ENCODE results near the gene LRRC7. TPM values are rescaled to one million over a fixed set of nuclear protein-coding genes. Genes with fewer than 3 reads are reported as not detected.

LRRC7 gene
- total and polyA plus RNA-seq, 2 donors (not counting 1 experiment from before 2014, with no cell fraction given) = 0.03 TPM; not detected in 1

DNA sequence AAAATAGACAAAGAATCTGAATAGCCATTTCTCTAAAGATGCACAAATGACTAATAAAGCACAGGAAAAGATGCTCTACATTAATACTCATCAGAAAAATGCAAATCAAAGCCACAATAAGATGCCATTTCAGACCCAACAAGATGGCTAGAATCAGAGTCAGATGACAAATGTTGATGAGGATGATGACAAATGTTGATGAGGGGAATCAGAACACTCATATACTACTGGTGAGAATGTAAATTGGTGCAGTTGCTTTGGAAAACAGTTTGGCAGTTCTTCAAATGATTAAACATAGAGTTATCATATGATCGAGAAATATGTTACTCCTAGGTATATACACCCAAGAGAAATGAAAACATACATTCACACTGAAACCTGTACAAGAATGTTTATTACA, 603.8 kb downstream of the LRRC7 start:
- H3K27ac ChIP-seq (ENCODE audit: insufficient read depth, low read length) = no peak overlapping the region
- no peaks in the 10 kb centered on the region for H4K20me1 ChIP-seq (ENCODE audit: control insufficient read depth, extremely low read depth, insufficient read depth, low read length)
- H3K4me2 ChIP-seq (ENCODE audit: extremely low read depth, insufficient read depth, low read length) = no peak overlapping the region
- no peak for DNase-seq (ENCODE audit: low read depth in 2 of 2)
- no peak overlapping the region for H2AFZ ChIP-seq (ENCODE audit: low read length)
- no peaks in the 10 kb centered on the region for H3K4me1 ChIP-seq (ENCODE audit: control insufficient read depth, extremely low read depth, insufficient read depth, low read length)
- TF ChIP-seq EZH2 (IDR thresholded peaks at IDR 0.05; ENCODE audit: low read length, missing control alignments) = no peak
- TF ChIP-seq, protein P1, sequence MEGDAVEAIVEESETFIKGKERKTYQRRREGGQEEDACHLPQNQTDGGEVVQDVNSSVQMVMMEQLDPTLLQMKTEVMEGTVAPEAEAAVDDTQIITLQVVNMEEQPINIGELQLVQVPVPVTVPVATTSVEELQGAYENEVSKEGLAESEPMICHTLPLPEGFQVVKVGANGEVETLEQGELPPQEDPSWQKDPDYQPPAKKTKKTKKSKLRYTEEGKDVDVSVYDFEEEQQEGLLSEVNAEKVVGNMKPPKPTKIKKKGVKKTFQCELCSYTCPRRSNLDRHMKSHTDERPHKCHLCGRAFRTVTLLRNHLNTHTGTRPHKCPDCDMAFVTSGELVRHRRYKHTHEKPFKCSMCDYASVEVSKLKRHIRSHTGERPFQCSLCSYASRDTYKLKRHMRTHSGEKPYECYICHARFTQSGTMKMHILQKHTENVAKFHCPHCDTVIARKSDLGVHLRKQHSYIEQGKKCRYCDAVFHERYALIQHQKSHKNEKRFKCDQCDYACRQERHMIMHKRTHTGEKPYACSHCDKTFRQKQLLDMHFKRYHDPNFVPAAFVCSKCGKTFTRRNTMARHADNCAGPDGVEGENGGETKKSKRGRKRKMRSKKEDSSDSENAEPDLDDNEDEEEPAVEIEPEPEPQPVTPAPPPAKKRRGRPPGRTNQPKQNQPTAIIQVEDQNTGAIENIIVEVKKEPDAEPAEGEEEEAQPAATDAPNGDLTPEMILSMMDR (conservative IDR thresholded peaks at IDR 0.05 in 1 of 2, IDR thresholded peaks at IDR 0.05 in 1 of 2; ENCODE audit: low read depth in 1 of 2, low read length in 2 of 2) = no peak
- H3K4me3 ChIP-seq (replicated peaks in 1 of 4; ENCODE audit: control extremely low read depth in 1 of 4, insufficient read depth in 1 of 4, low read depth in 3 of 4, low read length in 4 of 4) = no peak overlapping the region
- H3K9ac ChIP-seq (ENCODE audit: insufficient read depth, low read length) = no peak overlapping the region
- no peaks in the 10 kb centered on the region for H3K27me3 ChIP-seq (ENCODE audit: control insufficient read depth, insufficient read depth, low read length)
- H3K9me3 ChIP-seq (ENCODE audit: control insufficient read depth, insufficient read depth, low read depth, low read length) = no peaks in the 10 kb centered on the region
- H3K36me3 ChIP-seq (ENCODE audit: control insufficient read depth, insufficient read depth, low read length) = no peaks in the 10 kb centered on the region
- no peaks in the 10 kb centered on the region for H3K79me2 ChIP-seq (ENCODE audit: control insufficient read depth, insufficient read depth, low read length)

Measured in fibroblast of lung (primary cell).